ENCODE data around the gene RMC1.

DNA sequence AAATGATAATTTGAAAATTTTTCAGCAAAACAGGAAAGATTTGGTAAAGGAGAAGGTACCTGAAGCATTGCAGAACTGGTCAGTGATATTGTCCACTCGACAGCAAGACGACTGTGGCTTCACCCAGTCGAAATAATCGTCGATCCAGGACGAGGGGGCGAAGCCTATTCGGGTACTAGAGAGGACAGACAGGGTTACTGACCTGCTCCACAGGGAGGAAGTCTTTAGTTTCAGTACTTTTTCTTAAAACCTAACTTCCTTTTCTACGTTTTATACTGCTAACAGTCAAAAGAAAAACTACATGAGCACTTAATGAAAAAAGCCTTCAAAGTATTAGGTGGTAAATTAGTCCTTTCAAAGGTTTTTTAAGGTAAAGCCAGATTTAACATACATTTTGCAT, 36.0 kb downstream of the RMC1 start:
- TF ChIP-seq POLR2A (IDR thresholded peaks at IDR 0.05; ENCODE audit: low read depth, low read length) (no peak), POLR2AphosphoS5 (IDR thresholded peaks at IDR 0.05; ENCODE audit: low read depth, low read length) (no peak), TAF1 (IDR thresholded peaks at IDR 0.05; ENCODE audit: borderline replicate concordance, low read depth, low read length) (no peak)

Measured in GM12892 (cell line).